ENCODE results near the gene DCDC2C.

DCDC2C gene

DNA sequence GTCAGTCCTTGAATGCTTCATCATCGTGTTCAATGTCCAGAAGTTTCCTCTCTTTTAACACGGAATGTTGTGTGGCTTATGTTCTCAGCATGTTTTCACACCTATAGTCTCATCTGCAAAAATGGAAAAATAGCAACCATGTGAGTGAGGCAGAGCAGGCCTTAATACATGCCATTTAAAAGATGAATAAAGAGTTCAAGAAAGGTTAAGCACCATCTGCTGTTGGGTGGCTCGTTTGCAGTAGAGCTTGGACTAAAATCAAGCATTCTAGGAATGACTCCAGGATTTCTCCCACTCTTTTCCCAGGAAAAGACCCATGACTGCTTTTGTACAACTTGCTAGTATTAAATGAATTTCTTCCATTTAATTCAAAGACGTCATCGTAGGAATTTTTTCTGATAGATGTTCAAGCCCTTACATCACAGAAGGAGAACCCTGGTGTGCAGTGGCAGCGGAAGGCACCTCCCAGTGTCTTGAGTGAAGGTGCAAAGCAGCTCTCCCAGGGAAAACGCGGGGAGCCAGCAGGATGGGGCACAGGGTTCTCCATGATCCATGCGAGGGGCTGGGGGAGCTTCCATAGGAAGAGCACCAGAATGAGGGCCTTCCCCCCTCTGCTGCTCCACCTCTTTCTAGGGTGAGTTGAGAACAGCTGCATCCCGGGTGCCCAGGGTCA lies 9.6 kb downstream of the DCDC2C start:
- no peak for DNase-seq (ENCODE audit: low read depth)

DNA sequence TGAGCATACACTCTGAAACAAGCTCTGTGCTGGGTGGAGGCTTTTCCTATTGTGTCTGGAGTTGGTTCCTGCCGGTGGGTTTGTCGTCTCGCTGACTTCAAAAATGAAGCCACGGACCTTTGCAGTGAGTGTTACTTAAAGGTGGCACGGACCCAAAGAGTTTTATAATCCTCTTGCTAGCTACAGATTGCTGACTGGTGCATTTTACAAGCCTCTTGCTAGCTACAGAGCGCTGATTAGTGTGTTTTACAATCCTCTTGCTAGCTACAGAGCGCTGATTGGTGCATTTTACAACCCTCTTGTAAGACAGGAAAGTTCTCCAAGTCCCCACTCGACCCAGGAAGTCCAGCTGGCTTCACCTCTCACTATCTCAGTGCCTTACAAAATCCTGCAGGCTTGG lies 15.3 kb downstream of the DCDC2C start:
- DNase-seq (ENCODE audit: low read depth), result no peak

DNA sequence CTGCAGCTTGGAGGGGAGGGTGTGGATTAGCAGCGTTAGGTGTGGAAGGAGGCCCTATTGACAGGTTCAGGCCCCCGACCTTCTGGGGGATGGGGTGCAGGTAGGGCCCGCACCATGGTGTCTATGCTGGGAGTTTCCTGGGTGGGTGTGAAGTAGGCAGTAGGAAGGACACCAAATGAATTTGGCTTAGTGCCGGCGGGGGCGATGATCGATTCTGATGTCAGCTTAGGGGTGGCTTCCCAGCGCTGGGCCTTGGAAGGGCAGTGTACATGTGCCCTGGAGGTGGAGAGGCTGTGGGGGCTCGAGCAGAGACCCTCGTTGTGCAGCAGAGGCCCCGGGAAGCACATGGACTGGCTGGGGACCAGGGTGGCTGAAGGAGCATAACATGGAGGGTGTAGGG lies 21.6 kb downstream of the DCDC2C start:
- DNase-seq (ENCODE audit: low read depth), result no peak

DNA sequence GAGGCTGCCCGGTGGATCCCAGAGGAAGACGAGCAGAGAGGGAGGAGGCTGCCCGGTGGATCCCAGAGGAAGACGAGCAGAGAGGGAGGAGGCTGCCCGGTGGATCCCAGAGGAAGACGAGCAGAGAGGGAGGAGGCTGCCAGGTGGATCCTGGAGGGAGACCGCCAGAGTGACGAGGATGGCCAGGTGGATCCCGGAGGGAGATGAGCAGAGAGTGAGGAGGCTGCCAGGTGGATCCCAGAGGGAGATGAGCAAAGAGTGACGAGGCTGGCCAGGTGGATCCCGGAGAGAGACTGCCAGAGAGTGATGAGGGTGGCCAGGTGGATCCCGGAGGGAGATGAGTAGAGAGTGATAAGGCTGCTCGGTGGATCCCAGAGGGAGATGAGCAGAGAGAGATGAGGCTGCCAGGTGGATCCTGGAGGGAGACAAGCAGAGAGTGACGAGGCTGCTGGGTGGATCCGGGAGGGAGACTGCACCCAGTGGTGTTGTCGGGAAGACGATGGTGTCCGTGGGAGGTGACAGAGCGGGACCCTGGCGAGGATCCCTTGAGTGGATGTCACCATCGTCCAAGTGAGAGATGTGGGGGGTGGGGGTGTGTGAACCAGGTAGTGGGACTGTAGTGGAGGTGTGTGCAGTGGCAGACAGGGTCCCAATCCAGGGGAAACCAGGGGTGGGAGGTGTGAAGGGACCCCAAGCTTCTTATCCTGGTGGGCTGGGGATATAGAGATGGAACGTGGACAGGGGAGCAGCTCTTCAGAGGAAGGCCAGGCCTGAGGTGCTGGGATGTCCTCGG lies 22.3 kb downstream of the DCDC2C start:
- no peak for DNase-seq (ENCODE audit: low read depth)

DNA sequence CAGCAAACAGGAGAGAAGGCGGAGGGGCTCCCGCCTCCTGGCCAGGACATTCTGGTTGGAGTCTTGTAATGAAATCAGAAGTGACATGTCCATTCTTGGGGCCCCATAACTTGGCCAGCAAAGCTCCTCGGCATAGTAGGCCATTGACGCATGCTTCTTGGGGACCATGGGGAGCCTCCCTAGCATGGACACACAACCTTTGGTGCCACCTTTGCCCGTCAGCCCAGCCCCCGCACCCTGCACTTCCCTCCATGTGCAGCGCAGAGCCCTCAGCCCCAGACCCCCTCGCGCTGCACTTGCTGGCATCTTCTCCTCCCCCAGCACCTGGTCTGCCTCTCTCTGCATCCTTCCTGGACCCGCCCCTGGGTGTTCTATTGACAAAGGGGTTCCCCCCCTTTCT lies 23.1 kb downstream of the DCDC2C start:
- no peak for DNase-seq (ENCODE audit: low read depth)

DNA sequence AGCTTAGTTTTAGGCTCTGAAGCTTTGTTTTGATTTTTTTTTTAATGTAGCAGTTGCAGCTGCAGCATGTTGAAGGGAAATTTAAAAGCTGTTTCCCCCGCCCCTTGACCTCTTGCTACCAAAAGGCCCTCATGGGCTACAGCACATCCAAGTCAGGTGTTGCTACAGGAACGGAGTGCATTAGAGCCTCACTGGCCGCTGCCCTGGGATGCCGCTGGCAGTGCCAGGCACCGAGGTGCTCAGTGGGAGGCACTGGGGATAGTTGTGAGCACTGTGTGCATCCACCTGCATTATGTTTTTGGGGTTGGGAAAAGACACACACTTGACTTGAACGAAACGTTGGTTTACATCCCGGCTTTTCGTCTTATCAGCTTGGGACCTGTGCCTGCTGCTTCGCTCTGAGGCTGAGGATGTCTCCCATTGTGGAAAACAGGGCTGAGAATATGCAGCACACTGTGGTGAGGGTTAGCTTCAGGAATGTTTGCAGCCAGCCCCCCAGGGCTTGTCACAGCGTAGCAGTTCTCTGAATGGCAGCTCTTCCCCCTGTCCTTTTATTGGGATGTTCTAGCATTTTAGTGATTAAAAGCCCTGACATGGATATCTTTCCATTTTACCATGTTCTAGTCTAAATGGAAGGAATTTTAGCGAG lies 24.1 kb downstream of the DCDC2C start:
- DNase-seq (ENCODE audit: low read depth), result no peak

DNA sequence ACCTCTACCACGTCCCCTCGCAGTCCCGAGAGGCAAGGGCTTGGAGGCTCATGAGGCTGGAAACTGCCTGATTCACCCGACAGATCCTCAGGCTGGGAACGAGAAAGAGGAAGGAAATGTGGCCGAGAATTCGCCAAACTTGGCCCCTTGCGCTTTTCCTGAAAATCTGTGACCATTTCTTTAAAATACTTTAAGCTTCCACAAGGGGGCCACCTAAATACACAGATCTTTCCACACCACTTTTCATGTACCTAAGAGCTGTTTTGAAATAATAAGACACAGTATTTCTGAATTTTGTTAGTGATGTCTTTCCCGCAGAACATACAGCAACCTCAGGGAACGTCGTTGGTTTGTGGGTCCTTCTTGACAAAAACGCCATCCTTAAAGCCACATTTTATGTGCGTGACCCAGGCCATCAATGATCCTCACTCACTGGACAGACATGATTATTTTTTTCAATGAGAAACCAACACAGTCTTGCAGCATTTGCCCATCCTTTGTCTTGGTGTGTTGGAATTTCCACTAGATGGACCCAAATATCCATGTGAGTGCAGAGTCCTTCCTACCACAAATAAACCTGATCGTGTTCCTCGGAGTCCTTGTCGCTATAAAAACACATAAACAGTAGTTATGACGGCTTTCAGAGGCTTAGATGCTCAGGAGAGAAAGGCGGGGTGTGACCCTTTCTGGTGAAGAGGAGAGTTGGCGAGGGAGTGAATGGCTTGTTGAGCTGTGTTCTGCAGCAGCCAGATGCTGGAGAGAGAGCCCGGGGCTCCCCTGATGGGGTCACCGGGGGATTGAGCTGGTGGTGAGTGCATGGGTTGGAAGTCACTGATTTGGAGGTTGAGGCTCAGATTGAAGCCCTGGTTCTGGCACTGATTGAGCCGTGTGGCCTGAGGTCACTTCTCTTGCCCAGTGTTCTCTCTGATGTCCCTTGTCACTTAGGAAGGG lies 25.0 kb downstream of the DCDC2C start:
- no peak for DNase-seq (ENCODE audit: low read depth)

DNA sequence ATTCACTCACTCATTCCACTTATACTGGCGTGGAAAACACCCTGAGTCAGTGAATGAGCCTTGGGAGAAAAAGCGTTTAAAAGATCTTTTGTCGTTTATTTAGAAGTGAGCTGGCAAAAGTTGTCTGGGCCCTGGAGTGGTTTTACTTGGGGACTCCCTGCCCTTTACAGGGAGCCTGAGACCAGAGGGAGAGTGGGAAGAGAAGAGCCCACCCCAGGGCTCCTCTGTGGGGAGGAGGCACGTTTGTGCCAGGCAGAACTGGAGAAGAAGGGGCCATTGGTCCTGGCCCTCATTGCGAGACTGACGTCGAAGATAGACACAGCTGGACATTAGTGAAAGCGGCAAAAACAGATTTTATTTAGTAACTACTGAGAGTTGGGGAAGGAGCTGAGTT lies 25.7 kb downstream of the DCDC2C start:
- DNase-seq (ENCODE audit: low read depth), result no peak

DNA sequence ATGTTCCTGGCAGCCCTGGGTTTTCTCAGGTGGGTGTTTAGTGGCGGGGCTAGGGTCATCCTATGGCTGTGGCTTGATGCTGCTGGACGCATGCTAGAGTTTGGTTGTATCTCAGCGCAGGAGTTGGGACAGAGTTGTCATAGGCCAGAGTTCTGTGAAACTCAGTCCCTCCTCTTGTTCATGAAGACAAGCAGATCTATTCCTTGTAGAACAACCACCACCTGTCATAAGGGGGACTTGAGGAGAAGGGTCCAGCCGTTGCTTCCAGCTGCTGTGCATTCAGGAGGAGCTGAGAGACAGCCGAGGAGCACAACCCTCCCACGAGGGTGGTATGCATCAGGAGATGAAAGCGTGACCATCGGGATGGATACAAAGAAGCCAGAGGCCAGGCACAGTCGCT lies 26.4 kb downstream of the DCDC2C start:
- DNase-seq (ENCODE audit: low read depth), result no peak

DNA sequence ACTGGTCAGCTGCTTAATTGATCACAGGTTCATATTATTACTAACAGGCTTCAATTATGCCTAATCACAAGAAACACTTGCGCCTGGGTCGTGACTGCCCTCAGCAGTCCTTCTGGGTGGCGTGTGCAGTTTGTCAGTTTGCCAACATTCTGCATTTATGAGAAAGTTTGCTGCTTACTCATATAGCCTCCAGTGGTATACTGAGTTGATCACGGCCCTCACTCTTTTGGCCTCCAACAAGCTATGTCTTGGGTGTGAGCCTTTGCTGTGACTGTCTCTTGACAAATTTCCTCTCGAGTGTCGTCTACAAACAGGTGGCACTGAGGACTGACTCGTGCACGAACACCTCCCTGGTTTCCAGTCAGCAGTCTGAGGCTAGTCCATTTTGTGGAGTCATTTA lies 27.3 kb downstream of the DCDC2C start:
- no peak for DNase-seq (ENCODE audit: low read depth)

DNA sequence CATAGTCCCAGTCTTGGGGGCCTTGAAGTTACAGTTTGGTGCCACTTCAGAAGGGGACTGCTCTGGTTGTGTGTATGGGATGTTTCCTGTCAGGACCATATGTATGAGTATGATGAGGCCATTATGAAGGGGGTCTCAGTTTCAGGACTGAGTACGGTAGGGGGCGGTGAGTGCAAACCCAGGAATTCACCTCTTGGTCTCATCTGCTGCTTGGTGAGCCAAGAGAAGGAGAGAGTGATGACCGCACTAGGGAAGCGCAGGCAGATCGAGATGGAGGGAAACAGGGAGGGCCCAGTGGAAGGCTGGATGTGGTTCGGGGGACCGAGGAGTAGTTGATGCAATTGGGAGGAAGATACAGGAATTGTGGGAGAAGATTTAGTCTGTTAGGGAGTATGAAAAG lies 28.5 kb downstream of the DCDC2C start:
- DNase-seq (ENCODE audit: low read depth), result no peak

DNA sequence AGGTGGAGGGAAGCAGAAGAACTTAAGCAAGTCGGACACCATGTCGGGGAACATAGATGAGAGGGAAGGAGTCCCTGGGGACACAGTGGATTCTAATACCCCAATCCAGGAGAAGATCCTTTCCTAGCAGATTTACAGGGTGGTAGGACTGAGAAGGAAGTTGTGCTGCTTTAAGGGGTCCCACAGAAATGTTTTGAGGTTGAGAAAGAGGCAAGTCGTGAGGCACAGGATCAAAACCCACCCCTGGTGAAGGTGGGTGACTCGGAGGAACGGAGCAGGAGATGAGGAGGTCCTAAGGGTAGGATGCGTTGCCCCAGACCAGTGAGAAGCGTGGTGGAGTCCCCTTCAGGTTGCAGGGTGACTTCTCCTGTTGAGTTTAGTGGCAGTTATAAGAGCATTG lies 32.7 kb downstream of the DCDC2C start:
- DNase-seq (ENCODE audit: low read depth), result no peak

DNA sequence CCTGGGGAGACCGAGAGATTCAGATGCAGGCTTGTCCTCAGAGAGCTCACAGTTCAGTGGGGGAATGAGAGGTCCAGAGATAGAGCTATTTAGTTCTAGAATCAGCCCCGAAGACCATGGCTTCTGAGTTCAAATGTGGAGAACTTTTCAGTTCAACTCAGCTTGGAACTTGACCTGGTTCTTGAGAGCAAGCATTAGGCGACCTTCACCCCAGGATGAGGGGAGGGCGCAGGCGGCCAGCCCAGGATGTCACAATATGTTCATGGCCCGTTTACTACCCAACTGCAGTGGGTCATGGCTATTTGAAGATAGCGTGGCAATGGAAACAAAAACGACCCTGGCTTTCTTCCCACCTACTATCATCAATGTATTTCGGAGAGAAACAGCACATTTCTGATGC lies 33.8 kb downstream of the DCDC2C start:
- no peak for DNase-seq (ENCODE audit: low read depth)

DNA sequence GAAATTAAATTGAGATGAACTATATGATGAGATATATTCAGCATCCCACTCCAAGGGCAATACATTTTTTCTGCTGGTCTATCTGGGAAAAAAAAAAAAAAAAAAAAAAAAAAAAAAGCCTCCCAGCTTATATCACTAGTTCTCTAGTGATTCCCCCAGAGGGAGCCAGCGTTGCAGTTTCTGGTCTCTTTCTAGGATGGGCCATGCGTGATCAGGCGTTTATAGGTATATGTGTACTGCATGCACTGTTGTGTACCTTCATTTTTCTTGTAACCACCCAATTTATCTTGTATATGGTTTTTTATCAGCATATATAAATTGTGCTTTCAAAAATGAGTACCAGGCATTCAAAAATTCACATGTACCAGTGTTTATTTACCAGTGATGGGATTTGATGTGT lies 35.1 kb downstream of the DCDC2C start:
- DNase-seq (ENCODE audit: low read depth), result no peak

DNA sequence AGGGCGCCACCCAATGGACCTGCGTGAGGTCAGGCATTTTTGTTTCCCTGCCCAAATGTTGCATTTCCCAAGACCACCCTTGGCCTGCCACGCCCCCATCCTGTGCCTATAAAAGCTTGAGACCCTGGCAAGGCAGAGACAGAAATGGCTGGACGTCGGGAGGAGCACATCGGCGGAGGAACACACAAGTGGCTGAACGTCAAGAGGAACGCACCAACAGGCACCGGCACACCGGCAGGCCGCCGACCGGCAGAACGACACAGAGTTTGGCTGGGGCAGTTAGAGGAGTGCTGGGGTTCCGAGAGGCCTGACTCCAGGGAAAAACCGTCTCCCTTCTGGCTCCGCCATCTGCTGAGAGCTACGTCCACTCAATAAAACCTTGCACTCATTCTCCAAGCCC lies 35.9 kb downstream of the DCDC2C start:
- DNase-seq (ENCODE audit: low read depth), result no peak

DNA sequence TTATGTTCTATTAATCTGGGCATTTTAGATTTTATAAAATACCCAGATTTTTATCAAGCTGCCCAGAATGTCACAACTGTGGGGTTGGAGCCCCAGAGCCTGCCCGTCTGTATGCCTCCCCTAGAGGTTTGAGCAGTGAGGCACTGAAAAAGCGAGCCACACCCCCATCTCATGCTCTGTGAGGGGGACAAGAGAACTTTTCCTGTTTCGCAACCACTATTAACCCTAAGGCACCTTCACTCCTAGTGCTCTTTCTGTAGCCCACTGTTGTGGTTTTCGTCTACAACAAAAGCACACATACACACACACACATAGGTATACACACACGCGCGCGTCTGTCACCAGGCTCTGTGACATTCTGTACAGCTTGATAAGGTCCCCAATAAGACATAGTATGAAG lies 38.0 kb downstream of the DCDC2C start:
- DNase-seq (ENCODE audit: low read depth), result no peak

DNA sequence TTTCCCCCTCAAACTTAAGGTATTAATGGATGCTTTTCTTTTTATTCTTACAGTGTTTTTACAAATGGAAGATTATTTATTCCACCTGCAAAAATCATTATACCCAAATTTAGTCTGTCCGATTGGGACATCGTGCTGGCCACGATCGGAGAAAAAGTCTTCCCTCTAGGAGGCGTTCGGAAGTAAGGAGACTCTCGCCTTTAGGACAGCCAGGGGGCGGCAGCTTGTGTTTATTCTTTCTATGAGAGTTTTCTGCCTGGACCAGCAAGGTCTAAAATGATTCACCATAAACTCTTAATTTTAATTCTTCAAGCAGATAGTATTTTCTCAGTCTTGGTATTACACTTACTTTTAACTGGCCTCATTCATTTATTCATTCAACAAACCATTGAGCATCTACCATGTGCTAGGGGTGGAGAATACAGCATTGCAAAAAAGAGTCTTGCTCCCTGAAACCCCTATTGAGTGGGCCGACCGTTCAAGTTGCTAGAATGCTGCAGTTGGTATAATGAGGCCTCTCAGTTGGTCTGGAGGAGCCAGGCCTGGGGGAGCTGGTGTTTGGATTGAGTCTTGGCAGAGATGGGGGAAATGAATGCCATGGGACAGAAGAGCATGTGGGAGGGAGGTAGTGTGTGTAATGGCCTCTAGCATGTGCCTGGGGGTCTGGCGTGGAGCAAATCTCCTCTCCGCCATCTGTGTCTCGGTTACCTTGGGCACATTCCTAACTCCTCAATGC lies 38.7 kb downstream of the DCDC2C start:
- no peak for DNase-seq (ENCODE audit: low read depth)

DNA sequence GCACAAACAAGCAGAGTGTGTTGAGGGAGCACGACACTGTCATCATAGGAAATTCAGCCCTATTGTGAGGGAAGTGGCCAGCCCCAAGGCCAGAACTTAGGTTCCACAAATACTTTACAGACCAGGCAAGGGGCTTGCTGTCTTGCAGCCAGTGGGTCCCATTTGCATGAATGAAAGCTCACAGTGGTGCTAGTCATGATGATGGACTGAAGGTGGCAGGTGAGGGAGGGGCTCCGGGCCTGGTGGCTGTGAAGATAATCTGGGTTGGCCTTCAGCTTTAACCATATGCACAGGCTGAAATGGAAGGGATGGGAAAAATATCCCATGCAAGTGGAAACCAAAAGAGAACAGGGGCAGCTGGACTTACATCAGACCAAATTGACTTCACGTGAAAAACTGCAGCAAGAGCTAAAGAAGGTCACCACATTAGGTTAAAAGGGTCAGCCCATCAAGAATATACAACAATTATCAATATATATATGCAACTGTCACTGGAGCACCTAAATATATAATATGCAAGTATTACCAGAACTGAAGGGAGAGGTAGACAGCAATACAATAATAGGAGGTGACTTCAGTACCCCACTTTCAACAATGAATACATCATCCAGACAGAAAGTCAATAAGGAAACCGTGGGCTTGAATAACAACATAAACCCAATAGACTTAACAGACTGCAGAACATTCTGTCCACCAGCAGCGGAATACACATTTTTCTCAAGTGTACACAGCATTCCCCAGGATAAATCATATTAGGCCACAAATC lies 39.6 kb downstream of the DCDC2C start:
- no peak for DNase-seq (ENCODE audit: low read depth)

DNA sequence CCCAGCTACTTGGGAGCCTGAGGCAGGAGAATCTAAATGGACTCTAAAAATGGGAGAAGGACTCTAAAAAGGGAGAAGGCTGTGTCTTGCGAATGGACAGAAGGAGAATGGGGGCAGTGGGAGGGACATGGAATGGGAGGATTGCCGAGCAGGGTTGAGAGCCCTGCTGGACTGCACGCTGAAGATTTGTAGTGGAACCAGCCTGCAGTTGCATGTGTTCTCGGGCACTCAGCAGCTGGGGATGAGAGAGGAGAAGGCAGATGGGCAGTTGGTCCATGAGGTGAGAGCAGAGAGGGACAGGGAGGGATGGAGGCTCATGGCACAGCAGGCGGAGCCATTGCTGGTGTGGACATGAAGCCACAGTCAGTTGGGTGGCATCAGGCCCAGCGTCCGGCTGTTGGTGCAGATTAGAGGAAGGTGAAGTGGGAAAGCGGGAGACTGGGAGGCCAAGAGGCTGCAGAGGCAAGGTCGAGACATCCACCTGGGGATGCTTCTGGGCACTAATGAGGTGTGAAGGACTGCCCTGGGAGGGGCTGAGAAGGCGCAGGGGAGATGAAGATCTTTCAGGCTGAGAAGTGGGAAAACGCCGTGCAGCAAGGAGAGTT lies 40.7 kb downstream of the DCDC2C start:
- no peak for DNase-seq (ENCODE audit: low read depth)

DNA sequence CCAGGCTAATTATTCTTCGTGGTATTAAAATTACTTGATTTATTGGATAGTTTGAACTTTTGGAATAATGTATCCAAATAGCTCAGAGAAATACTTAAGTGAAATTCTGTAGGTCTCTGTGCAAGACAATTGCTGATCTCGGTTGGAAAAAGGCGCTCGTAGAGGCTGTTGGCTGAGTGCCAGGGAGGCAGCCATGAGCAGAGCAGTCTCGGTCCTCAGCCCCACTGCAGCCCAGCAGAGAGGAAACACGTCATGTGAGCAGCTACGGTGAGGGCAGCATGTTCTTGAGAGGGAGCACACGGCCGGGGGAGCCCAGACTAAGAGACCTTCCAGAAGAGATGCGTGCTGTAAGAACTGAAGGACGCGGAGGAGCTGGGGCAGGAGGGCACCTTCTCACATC lies 42.5 kb downstream of the DCDC2C start:
- no peak for DNase-seq (ENCODE audit: low read depth)

Measured in T-helper 22 cell (primary cell).